Ishikawa (cell line): ENCODE results near the gene PAFAH1B2.

Source experiments
- CEBPB ChIP-seq: IDR thresholded peaks from 2 replicates; pipeline ENCODE4 v1.6.1; 2012
- CREB1 ChIP-seq: IDR thresholded peaks from 2 replicates; pipeline ENCODE4 v1.6.1; 2012; ENCODE audit warnings: low read depth
- EP300 ChIP-seq: IDR thresholded peaks from 2 replicates; pipeline ENCODE4 v1.6.1; 2012; ENCODE audit warnings: borderline replicate concordance
- FOXM1 ChIP-seq: IDR thresholded peaks from 2 replicates; pipeline ENCODE4 v1.6.1; 2012; ENCODE audit warnings: low read depth, borderline replicate concordance
- RAD21 ChIP-seq: IDR thresholded peaks from 2 replicates; pipeline ENCODE4 v1.6.1; 2012; ENCODE audit warnings: low read depth
- TAF1 ChIP-seq: IDR thresholded peaks from 2 replicates; pipeline ENCODE4 v1.6.1; 2012; ENCODE audit warnings: low read depth, mild to moderate bottlenecking
- TCF12 ChIP-seq: IDR thresholded peaks from 2 replicates; pipeline ENCODE4 v1.6.1; 2012; ENCODE audit warnings: low read depth
- TEAD4 ChIP-seq: IDR thresholded peaks from 2 replicates; pipeline ENCODE4 v1.6.1; 2012
- YY1 ChIP-seq: IDR thresholded peaks from 2 replicates; pipeline ENCODE4 v1.6.1; 2012; ENCODE audit warnings: low read depth
- ZBTB7A ChIP-seq: IDR thresholded peaks from 2 replicates; pipeline ENCODE4 v1.6.1; 2012; ENCODE audit warnings: low read depth
- TF ChIP-seq, protein P1 (sequence below): IDR thresholded peaks from 2 replicates; pipeline ENCODE4 v1.6.1; 2012
- TF ChIP-seq, protein P2 (sequence below): IDR thresholded peaks from 2 replicates; pipeline ENCODE4 v1.6.1; 2012

Gene PAFAH1B2

DNA sequence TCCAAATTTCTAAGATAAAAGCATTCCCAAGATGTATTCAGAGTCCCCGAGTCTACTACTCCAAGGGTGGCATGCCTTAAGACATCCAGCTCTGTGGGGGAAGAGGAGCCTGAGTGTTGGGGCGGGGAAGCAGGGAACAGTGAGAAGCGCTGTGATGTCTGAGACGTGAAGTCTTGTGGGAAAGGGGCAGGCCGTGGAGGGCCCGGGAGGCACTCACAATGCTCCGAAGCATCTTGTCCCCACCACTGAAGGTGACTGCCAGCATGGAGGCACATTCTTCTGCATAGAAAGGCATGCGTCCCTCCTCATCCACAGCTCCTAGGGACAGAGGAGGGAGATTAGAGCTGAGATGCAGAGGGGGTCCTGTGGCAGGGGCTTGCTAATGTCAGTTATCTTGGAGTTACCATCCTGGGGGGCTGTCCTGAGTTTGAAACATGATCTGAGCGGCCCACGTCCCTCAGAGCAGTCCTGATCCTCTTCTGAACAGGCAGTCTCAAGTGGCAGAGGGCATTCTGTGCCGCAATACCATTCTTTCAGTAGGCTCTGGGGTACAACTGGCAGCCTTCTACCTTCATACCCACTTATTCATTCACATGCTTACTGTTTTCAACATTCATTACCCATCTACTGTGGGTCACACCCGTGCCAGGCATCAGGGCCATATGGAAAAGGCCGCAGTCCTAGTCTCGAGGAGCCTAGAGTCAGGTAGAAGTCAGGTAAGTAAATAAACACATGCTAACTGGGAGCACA is 79.1 kb downstream of the PAFAH1B2 start:
- TF ChIP-seq TCF12 = no peak
- TF ChIP-seq CEBPB = no peak
- TF ChIP-seq FOXM1 = no peak
- TF ChIP-seq YY1 = no peak
- no peak for TF ChIP-seq CREB1
- no peak for TF ChIP-seq EP300
- no peak for TF ChIP-seq TAF1
- TF ChIP-seq, protein P1, sequence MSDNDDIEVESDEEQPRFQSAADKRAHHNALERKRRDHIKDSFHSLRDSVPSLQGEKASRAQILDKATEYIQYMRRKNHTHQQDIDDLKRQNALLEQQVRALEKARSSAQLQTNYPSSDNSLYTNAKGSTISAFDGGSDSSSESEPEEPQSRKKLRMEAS = no peak
- TF ChIP-seq ZBTB7A = no peak
- TF ChIP-seq RAD21 = no peak

DNA sequence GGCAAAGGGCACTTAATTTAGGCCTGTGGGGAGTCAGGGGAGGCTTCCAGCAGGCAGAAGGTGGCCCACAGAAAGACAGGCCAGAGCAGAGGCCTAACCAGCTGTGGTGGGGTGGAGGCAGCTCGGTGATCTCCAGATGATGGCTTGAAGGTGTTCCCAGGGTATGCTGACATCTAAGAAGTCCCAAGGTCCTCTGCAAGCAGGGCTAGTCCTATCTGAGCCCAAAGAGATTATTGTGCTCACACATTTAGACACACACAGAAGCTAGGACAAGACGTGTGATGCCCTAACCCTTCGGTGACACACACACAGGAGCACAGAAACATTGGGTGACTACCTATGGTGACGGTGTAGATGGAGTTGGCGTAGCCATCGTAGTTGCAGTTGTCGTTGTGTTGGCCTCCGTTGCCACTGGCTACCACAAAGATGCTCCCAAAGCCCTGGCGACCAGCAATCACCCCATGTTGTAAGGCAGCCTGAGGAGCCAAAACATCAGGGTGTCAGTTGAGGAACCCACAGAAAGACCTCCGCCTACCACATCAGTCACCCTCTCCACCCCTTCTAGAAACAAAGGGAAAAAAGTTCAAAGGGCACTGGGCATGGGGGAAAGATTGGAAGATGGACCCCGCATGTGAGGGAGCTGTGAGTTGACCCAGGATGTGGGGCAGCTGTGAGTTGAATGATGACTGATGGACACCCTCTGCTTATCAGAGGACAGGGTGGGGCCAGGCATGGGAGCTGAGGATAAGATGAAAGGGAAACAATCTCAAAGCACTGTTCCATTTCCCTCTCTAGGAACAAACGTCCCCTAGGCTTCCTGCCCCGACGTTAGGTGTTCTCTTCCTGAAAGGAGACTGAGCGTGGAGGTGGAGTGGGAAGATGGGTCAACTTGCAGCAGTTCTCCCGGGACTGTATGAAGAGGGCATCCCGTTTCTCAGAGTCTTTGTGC is 79.9 kb downstream of the PAFAH1B2 start:
- TF ChIP-seq TAF1 = no peak
- TF ChIP-seq, protein P1 = no peak
- no peak for TF ChIP-seq TCF12
- no peak for TF ChIP-seq ZBTB7A
- TF ChIP-seq TEAD4 = no peak
- TF ChIP-seq YY1 = no peak
- no peak for TF ChIP-seq FOXM1
- TF ChIP-seq, protein P2, sequence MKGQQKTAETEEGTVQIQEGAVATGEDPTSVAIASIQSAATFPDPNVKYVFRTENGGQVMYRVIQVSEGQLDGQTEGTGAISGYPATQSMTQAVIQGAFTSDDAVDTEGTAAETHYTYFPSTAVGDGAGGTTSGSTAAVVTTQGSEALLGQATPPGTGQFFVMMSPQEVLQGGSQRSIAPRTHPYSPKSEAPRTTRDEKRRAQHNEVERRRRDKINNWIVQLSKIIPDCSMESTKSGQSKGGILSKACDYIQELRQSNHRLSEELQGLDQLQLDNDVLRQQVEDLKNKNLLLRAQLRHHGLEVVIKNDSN = no peak

DNA sequence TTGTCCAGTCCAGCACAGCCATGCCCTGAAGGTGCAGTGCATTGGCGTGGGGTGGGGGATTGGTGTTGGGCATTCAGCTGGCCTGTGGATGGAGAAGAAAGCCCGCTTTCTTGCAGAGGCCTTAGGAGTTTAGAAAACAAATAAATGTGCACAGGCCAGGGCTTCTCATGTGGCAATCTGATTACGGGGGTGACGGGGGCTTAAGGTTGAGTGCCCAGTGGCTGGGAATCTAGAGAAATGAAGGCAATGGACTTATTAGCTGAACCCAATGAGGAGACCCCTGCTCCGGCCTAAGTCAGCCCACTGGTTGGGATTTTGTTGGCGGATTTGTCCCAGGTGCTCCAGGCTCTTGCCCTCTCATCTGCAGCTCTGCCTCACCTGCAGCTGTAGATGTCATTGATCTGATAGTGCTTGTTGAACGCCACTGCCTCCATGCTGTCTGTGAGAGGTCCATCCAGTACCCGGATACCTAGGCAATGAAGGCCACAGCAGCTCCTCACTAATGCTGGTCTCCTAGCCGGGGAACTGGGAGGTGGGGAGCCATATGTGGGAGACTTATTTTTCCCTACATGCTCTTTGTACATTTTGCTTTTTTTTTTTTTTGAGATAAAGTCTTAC is 81.6 kb downstream of the PAFAH1B2 start:
- no peak for TF ChIP-seq ZBTB7A
- TF ChIP-seq TCF12 = no peak
- TF ChIP-seq TEAD4 = no peak
- no peak for TF ChIP-seq EP300
